GM23338 (cell line): ENCODE measurements around the gene CRK. TPM values are rescaled to one million over a fixed set of nuclear protein-coding genes. Genes with fewer than 3 reads are reported as not detected.
A peak's percentile ranks its signal among the peaks of the same experiment; 100 is the strongest.

Experiments used
- ATAC-seq: fragments of 200-7000 bp; cut with Tn5 transposase; 3 replicates; pipeline ENCODE4 v1.9.1; 2020
- DNase-seq: peaks from one replicate; pipeline ENCODE4 v3.0.0-alpha.2; 2015; ENCODE audit warnings: low spot score
- H2AFZ ChIP-seq: fragments of 200-600 bp; sonication (generic); 2 replicates; pipeline ENCODE4 v1.8.0; 2016; ENCODE audit warnings: antibody characterized with exemption, mild to moderate bottlenecking, moderate library complexity
- H3F3A ChIP-seq: fragments of 200-600 bp; sonication (generic); replicated peaks from 2 replicates; pipeline ENCODE4 v1.8.0; 2017; ENCODE audit warnings: antibody characterized with exemption, mixed run types, low read depth
- H3K27ac ChIP-seq: fragments of 200-600 bp; sonication (generic); 2 replicates; pipeline ENCODE4 v1.6.1; 2016; ENCODE audit warnings: low read depth
- H3K27me3 ChIP-seq: fragments of 200-600 bp; sonication (generic); 2 replicates; pipeline ENCODE4 v1.8.0; 2016; ENCODE audit warnings: mild to moderate bottlenecking, mixed run types, moderate library complexity; ENCODE audit not compliant: insufficient read depth
- H3K36me3 ChIP-seq: fragments of 200-600 bp; sonication (generic); 2 replicates; pipeline ENCODE4 v1.8.0; 2016; ENCODE audit warnings: mild to moderate bottlenecking; ENCODE audit not compliant: insufficient read depth
- H3K4me1 ChIP-seq: fragments of 200-600 bp; sonication (generic); 2 replicates; pipeline ENCODE4 v1.8.0; 2016; ENCODE audit warnings: mild to moderate bottlenecking, moderate library complexity; ENCODE audit not compliant: insufficient read depth
- H3K4me2 ChIP-seq: fragments of 200-600 bp; sonication (generic); 2 replicates; pipeline ENCODE4 v1.7.1; 2017; ENCODE audit warnings: mixed run types
- H3K4me3 ChIP-seq: fragments of 200-600 bp; sonication (generic); 2 replicates; pipeline ENCODE4 v1.6.1; 2016; ENCODE audit warnings: mixed run types
- H3K79me2 ChIP-seq: fragments of 200-600 bp; sonication (generic); replicated peaks from 2 replicates; pipeline ENCODE4 v1.8.0; 2017; ENCODE audit warnings: mild to moderate bottlenecking; ENCODE audit not compliant: insufficient read depth
- H3K9me2 ChIP-seq: fragments of 200-600 bp; sonication (generic); 2 replicates; pipeline ENCODE4 v1.8.0; 2017; ENCODE audit not compliant: insufficient read depth
- H4K20me1 ChIP-seq: fragments of 200-600 bp; sonication (generic); replicated peaks from 2 replicates; pipeline ENCODE4 v1.8.0; 2017; ENCODE audit warnings: mild to moderate bottlenecking; ENCODE audit not compliant: insufficient read depth
- H3K27ac Mint-ChIP-seq: 2 replicates; pipeline ENCODE4 v1.8.0; 2020; ENCODE audit warnings: inconsistent platforms, mild to moderate bottlenecking, moderate library complexity, mixed read lengths
- H3K27me3 Mint-ChIP-seq: 3 replicates; pipeline ENCODE4 v1.8.0; 2022; ENCODE audit warnings: low read depth, mild to moderate bottlenecking, moderate library complexity, mixed read lengths, inconsistent platforms; ENCODE audit not compliant: insufficient read depth, poor library complexity
- H3K36me3 Mint-ChIP-seq: 3 replicates; pipeline ENCODE4 v1.8.0; 2021; ENCODE audit warnings: low read depth, mild to moderate bottlenecking, inconsistent platforms, moderate library complexity, mixed read lengths
- H3K4me1 Mint-ChIP-seq: 3 replicates; pipeline ENCODE4 v1.8.0; 2020; ENCODE audit warnings: mild to moderate bottlenecking, inconsistent platforms, mixed read lengths
- H3K4me3 Mint-ChIP-seq: 3 replicates; pipeline ENCODE4 v1.8.0; 2021; ENCODE audit warnings: moderate library complexity, mild to moderate bottlenecking, inconsistent platforms, mixed read lengths
- H3K9me3 Mint-ChIP-seq: 3 replicates; pipeline ENCODE4 v1.8.0; 2020; ENCODE audit warnings: moderate library complexity, mild to moderate bottlenecking, inconsistent platforms, mixed read lengths
- CTCF ChIP-seq, 2 experiments: fragments of 200-600 bp in 1 of 2; sonication (generic) in 1 of 2; conservative IDR thresholded peaks; 2 replicates each; pipeline versions ENCODE4 v1.5.1 to v1.6.1; 2016 to 2017; ENCODE audit warnings: antibody characterized with exemption in 2 of 2, low read depth in 2 of 2, mild to moderate bottlenecking in 2 of 2, moderate library complexity in 1 of 2
- EZH2phosphoT487 ChIP-seq: fragments of 200-600 bp; sonication (generic); IDR thresholded peaks from one replicate; pipeline ENCODE4 v1.8.1; 2018; ENCODE audit warnings: antibody characterized with exemption; ENCODE audit not compliant: unreplicated experiment
- POLR2AphosphoS5 ChIP-seq: IDR thresholded peaks from 2 replicates; pipeline ENCODE4 v1.6.1; 2016; ENCODE audit warnings: antibody characterized with exemption, low read depth
- ZNF114 ChIP-seq: fragments of 250-450 bp; sonication (Bioruptor Pico); IDR thresholded peaks from 2 replicates; pipeline ENCODE4 v1.5.0; 2020; ENCODE audit warnings: mild to moderate bottlenecking, moderate library complexity
- polyA plus RNA-seq: library from polyadenylated mRNA; unstranded; fragments of >200 nt; fragmentation: Nextera tagmentation; extraction: Ambion mirVana; gene quantifications from 2 replicates; pipeline ENCODE4 v1.2.1, GENCODE V29; 2016
- total RNA-seq: library from RNA; depleted of rRNA; stranded (reverse); fragments of >200 nt; shearing (Covaris generic); gene quantifications from 2 replicates; pipeline ENCODE4 v1.2.3, GENCODE V29; 2014

Gene CRK
- total and polyA plus RNA-seq, 2 experiments from 2014 or later: 32.6 to 59.8 TPM

GRCh38 chr17:1485423-1486376 lies 29.7 kb upstream of the CRK start:
- H3K79me2 ChIP-seq: peaks cover 8% of the 10 kb centered on the region; the same call in 1 of the 2 replicates
- peaks cover 35% of the 10 kb centered on the region for H3F3A ChIP-seq
- Mint-ChIP-seq H3K9me3 (no peaks in the 10 kb centered on the region; the same call in 2 of the 3 replicates), H3K27me3 (peaks cover 49% of the 10 kb centered on the region), H3K4me1 (peaks cover 33% of the 10 kb centered on the region), H3K27ac (no peak overlapping the region), H3K4me3 (peak overlapping the region; percentile 81; the same call in 2 of the 3 replicates), H3K36me3 (peaks cover 22% of the 10 kb centered on the region)
- DNase-seq (peak; percentile 83), ATAC-seq (peak; percentile 10)
- H3K4me2 ChIP-seq: peak overlapping the region; percentile 85
- peaks cover 38% of the 10 kb centered on the region for H3K27me3 ChIP-seq
- H4K20me1 ChIP-seq: no peaks in the 10 kb centered on the region; the same call in 1 of the 2 replicates
- H3K36me3 ChIP-seq: no peaks in the 10 kb centered on the region
- peaks cover 19% of the 10 kb centered on the region for H3K4me1 ChIP-seq
- 0 out of 2 replicates have a peak overlapping the region, but pooled peaks have one; percentile 47 for H2AFZ ChIP-seq
- H3K9me2 ChIP-seq: no peaks in the 10 kb centered on the region
- H3K27ac ChIP-seq: no peak overlapping the region
- H3K4me3 ChIP-seq: peak overlapping the region; percentile 65
- TF ChIP-seq EZH2phosphoT487: no peak
- peak; percentile 40 for TF ChIP-seq POLR2AphosphoS5

- Mint-ChIP-seq H3K27ac (peak overlapping the region; percentile 46; the same call in 1 of the 2 replicates), H3K9me3 (no peaks in the 10 kb centered on the region; the same call in 2 of the 3 replicates), H3K36me3 (peaks cover 26% of the 10 kb centered on the region), H3K4me3 (peak overlapping the region; percentile 81), H3K27me3 (peaks cover 46% of the 10 kb centered on the region), H3K4me1 (peaks cover 30% of the 10 kb centered on the region)
- peaks cover 8% of the 10 kb centered on the region; the same call in 1 of the 2 replicates for H3K79me2 ChIP-seq
- TF ChIP-seq ZNF114 (CRISPR knock-in tag): no peak
- peak in 1 of 2 experiments; percentile 26; a peak in 1 of 4 replicates for TF ChIP-seq CTCF (conservative IDR thresholded peaks at IDR 0.05; ENCODE audit: low read depth in 2 of 2)
- H3K27me3 ChIP-seq: peaks cover 37% of the 10 kb centered on the region
- H3K4me1 ChIP-seq: peaks cover 13% of the 10 kb centered on the region
- H3K4me3 ChIP-seq: peak overlapping the region; percentile 63
- ATAC-seq (peak; percentile 44), DNase-seq (peak; percentile 81)
- H3K27ac ChIP-seq: no peak overlapping the region
- H3F3A ChIP-seq: peaks cover 35% of the 10 kb centered on the region
- peak overlapping the region; percentile 85 for H3K4me2 ChIP-seq
- H2AFZ ChIP-seq: no peak overlapping the region
- no peaks in the 10 kb centered on the region for H3K9me2 ChIP-seq
- H4K20me1 ChIP-seq: no peaks in the 10 kb centered on the region; the same call in 1 of the 2 replicates
- H3K36me3 ChIP-seq: no peaks in the 10 kb centered on the region
Measured at GRCh38 chr17:1484676-1485422, 28.8 kb upstream of the CRK start.
